ENCODE results near the gene OLFML2A. TPM values are rescaled to one million over a fixed set of nuclear protein-coding genes. Genes with fewer than 3 reads are reported as not detected.
"Not testable (repeated sequence)": the region's sequence is repeated elsewhere in the genome, so short reads cannot be mapped to it uniquely, and the experiment has no call there.

The OLFML2A gene
- total RNA-seq, 2 donors from 2014 or later, result not detected

GRCh38 chr9:124765439-124765835 is 11.5 kb upstream of the OLFML2A start:
- H3K9me3 Mint-ChIP-seq, result no peaks in the 10 kb centered on the region
- H3K27ac Mint-ChIP-seq, result no peak overlapping the region
- H3K36me3 Mint-ChIP-seq (ENCODE audit: insufficient read depth in 2 of 2), result peaks cover 5 to 6% of the 10 kb centered on the region in 2 donors
- no peak for DNase-seq
- no peak overlapping the region for H3K4me3 Mint-ChIP-seq
- no peak for ATAC-seq (replicated peaks in 1 of 2)
- peaks cover 72% of the 10 kb centered on the region for H3K27me3 Mint-ChIP-seq (ENCODE audit: low read depth)
- peaks cover 12% of the 10 kb centered on the region for H3K4me1 Mint-ChIP-seq (ENCODE audit: low read depth)

GRCh38 chr9:124766326-124766725 is 10.6 kb upstream of the OLFML2A start:
- no peak overlapping the region for H3K27ac Mint-ChIP-seq
- peaks cover 5 to 6% of the 10 kb centered on the region in 2 donors for H3K36me3 Mint-ChIP-seq (ENCODE audit: insufficient read depth in 2 of 2)
- H3K9me3 Mint-ChIP-seq, result no peaks in the 10 kb centered on the region
- no peak overlapping the region for H3K4me3 Mint-ChIP-seq
- peaks cover 71% of the 10 kb centered on the region for H3K27me3 Mint-ChIP-seq (ENCODE audit: low read depth)
- DNase-seq (no peak), ATAC-seq (replicated peaks in 1 of 2) (no peak)
- peaks cover 14% of the 10 kb centered on the region for H3K4me1 Mint-ChIP-seq (ENCODE audit: low read depth)

- Mint-ChIP-seq H3K27me3 (ENCODE audit: low read depth) (peaks cover 66% of the 10 kb centered on the region), H3K36me3 (ENCODE audit: insufficient read depth in 2 of 2) (peaks cover 5 to 6% of the 10 kb centered on the region in 2 donors), H3K4me3 (no peak overlapping the region), H3K9me3 (no peaks in the 10 kb centered on the region), H3K4me1 (ENCODE audit: low read depth) (peaks cover 21% of the 10 kb centered on the region), H3K27ac (no peak overlapping the region)
- DNase-seq (no peak), ATAC-seq (replicated peaks in 1 of 2) (no peak)
These were observed 9.9 kb upstream of the OLFML2A start for GRCh38 chr9:124766815-124767554.

GRCh38 chr9:124767821-124768220 is 9.1 kb upstream of the OLFML2A start:
- ATAC-seq (replicated peaks in 1 of 2) (no peak), DNase-seq (no peak)

GRCh38 chr9:124768334-124768733 is 8.6 kb upstream of the OLFML2A start:
- Mint-ChIP-seq H3K9me3 (no peaks in the 10 kb centered on the region), H3K4me3 (no peak overlapping the region), H3K36me3 (ENCODE audit: insufficient read depth in 2 of 2) (peaks cover 5 to 6% of the 10 kb centered on the region in 2 donors), H3K27me3 (ENCODE audit: low read depth) (peaks cover 66% of the 10 kb centered on the region), H3K4me1 (ENCODE audit: low read depth) (peaks cover 32% of the 10 kb centered on the region), H3K27ac (no peak overlapping the region)
- DNase-seq (no peak), ATAC-seq (replicated peaks in 1 of 2) (no peak)

More at GRCh38 chr9:124767821-124768220, 9.1 kb upstream of the OLFML2A start:
- Mint-ChIP-seq H3K36me3 (ENCODE audit: insufficient read depth in 2 of 2) (peaks cover 5 to 6% of the 10 kb centered on the region in 2 donors), H3K9me3 (no peaks in the 10 kb centered on the region), H3K27ac (no peak overlapping the region), H3K27me3 (ENCODE audit: low read depth) (peaks cover 67% of the 10 kb centered on the region), H3K4me1 (ENCODE audit: low read depth) (peaks cover 29% of the 10 kb centered on the region), H3K4me3 (no peak overlapping the region)

- Mint-ChIP-seq H3K27me3 (ENCODE audit: low read depth) (peaks cover 66% of the 10 kb centered on the region), H3K9me3 (no peaks in the 10 kb centered on the region), H3K4me1 (ENCODE audit: low read depth) (peaks cover 38% of the 10 kb centered on the region), H3K4me3 (peak overlapping the region; percentile 85 to 93), H3K27ac (peak overlapping the region; percentile 4), H3K36me3 (ENCODE audit: insufficient read depth in 2 of 2) (peaks cover 5 to 6% of the 10 kb centered on the region in 2 donors)
- ATAC-seq (replicated peaks in 1 of 2) (no peak), DNase-seq (no peak)
These were observed 8.0 kb upstream of the OLFML2A start for GRCh38 chr9:124768750-124769548.

- H3K4me1 Mint-ChIP-seq (ENCODE audit: low read depth), result peaks cover 46% of the 10 kb centered on the region
- no peak overlapping the region for H3K27ac Mint-ChIP-seq
- ATAC-seq (replicated peaks in 1 of 2), result no peak
- peak; percentile 36 to 43 for DNase-seq
- H3K4me3 Mint-ChIP-seq, result peak overlapping the region; percentile 85 to 93
- no peaks in the 10 kb centered on the region for H3K9me3 Mint-ChIP-seq
- H3K36me3 Mint-ChIP-seq (ENCODE audit: insufficient read depth in 2 of 2), result peaks cover 5 to 6% of the 10 kb centered on the region in 2 donors
- H3K27me3 Mint-ChIP-seq (ENCODE audit: low read depth), result peaks cover 66% of the 10 kb centered on the region
These were observed 7.2 kb upstream of the OLFML2A start for GRCh38 chr9:124769549-124770358.

- DNase-seq (peak; percentile 27 to 39), ATAC-seq (replicated peaks in 1 of 2) (no peak)
- peaks cover 74% of the 10 kb centered on the region for H3K27me3 Mint-ChIP-seq (ENCODE audit: low read depth)
- H3K4me1 Mint-ChIP-seq (ENCODE audit: low read depth), result peaks cover 47% of the 10 kb centered on the region
- peaks cover 5 to 6% of the 10 kb centered on the region in 2 donors for H3K36me3 Mint-ChIP-seq (ENCODE audit: insufficient read depth in 2 of 2)
- H3K4me3 Mint-ChIP-seq, result peak overlapping the region; percentile 85 to 93
- peak overlapping the region; percentile 5 for H3K27ac Mint-ChIP-seq
- no peaks in the 10 kb centered on the region for H3K9me3 Mint-ChIP-seq
These were observed 6.4 kb upstream of the OLFML2A start for GRCh38 chr9:124770359-124771020.

GRCh38 chr9:124771021-124771866 is 5.7 kb upstream of the OLFML2A start, which contains the start of gene NR6A1:
TSS of gene NR6A1 (minus strand) at chr9:124771311.
- H3K4me3 Mint-ChIP-seq, result peak within 1 kb of the TSS; percentile 89 to 93
- peak within 1 kb of the TSS; percentile 94 for H3K27ac Mint-ChIP-seq
- peaks cover 5 to 6% of the 10 kb centered on the region in 2 donors for H3K36me3 Mint-ChIP-seq (ENCODE audit: insufficient read depth in 2 of 2)
- ATAC-seq (replicated peaks in 1 of 2) (peak; percentile 92), DNase-seq (peak; percentile 97)
- peaks cover 50% of the 10 kb centered on the region for H3K4me1 Mint-ChIP-seq (ENCODE audit: low read depth)
- peaks cover 80% of the 10 kb centered on the region for H3K27me3 Mint-ChIP-seq (ENCODE audit: low read depth)
- H3K9me3 Mint-ChIP-seq, result no peaks in the 10 kb centered on the region

- H3K36me3 Mint-ChIP-seq (ENCODE audit: insufficient read depth in 2 of 2), result peaks cover 5 to 6% of the 10 kb centered on the region in 2 donors
- DNase-seq (peak; percentile 49 to 64), ATAC-seq (replicated peaks in 1 of 2) (no peak)
- H3K4me1 Mint-ChIP-seq (ENCODE audit: low read depth), result peaks cover 55% of the 10 kb centered on the region
- H3K27me3 Mint-ChIP-seq (ENCODE audit: low read depth), result peaks cover 78% of the 10 kb centered on the region
- no peaks in the 10 kb centered on the region for H3K9me3 Mint-ChIP-seq
- H3K4me3 Mint-ChIP-seq, result peak overlapping the region; percentile 83 to 89
- no peak overlapping the region for H3K27ac Mint-ChIP-seq
These were observed 4.9 kb upstream of the OLFML2A start for GRCh38 chr9:124771867-124772679.

- Mint-ChIP-seq H3K4me3 (peak overlapping the region; percentile 83 to 89), H3K27me3 (ENCODE audit: low read depth) (peaks cover 70% of the 10 kb centered on the region), H3K4me1 (ENCODE audit: low read depth) (peaks cover 55% of the 10 kb centered on the region)
- not testable (repeated sequence) for ATAC-seq (replicated peaks in 1 of 2); H3K27ac Mint-ChIP-seq; DNase-seq; H3K36me3 Mint-ChIP-seq (ENCODE audit: insufficient read depth in 2 of 2); H3K9me3 Mint-ChIP-seq
These were observed 4.1 kb upstream of the OLFML2A start for GRCh38 chr9:124772877-124773276.
